WTC11 (cell line): Measurements from ENCODE around the gene SLC30A2.

Experiments used
- CTCF ChIP-seq: fragments of 200-600 bp; IDR thresholded peaks from 2 replicates; pipeline ENCODE4 v1.8.0; 2022; ENCODE audit warnings: antibody characterized with exemption
- ETV6 ChIP-seq: sonication (generic); formaldehyde crosslinking; IDR thresholded peaks from 2 replicates; pipeline ENCODE4 v1.8.1; 2022; ENCODE audit warnings: mild to moderate bottlenecking, missing genetic modification reagents
- TEAD4 ChIP-seq: sonication (generic); formaldehyde crosslinking; IDR thresholded peaks from 2 replicates; pipeline ENCODE4 v1.8.0; 2022; ENCODE audit warnings: mild to moderate bottlenecking, missing genetic modification reagents
- USF2 ChIP-seq: sonication (generic); formaldehyde crosslinking; IDR thresholded peaks from 2 replicates; pipeline ENCODE4 v1.8.1; 2023; ENCODE audit warnings: mild to moderate bottlenecking, missing genetic modification reagents, moderate library complexity
- ZNF121 ChIP-seq: sonication (generic); formaldehyde crosslinking; IDR thresholded peaks from 2 replicates; pipeline ENCODE4 v1.8.0; 2023; ENCODE audit warnings: missing genetic modification reagents
- ZNF263 ChIP-seq: sonication (generic); formaldehyde crosslinking; IDR thresholded peaks from 2 replicates; pipeline ENCODE4 v1.8.1; 2022; ENCODE audit warnings: low read depth, mild to moderate bottlenecking, moderate library complexity, missing genetic modification reagents

- no peak for TF ChIP-seq CTCF
- no peak for TF ChIP-seq TEAD4
- no peak for TF ChIP-seq USF2 (CRISPR knock-in tag)
- no peak for TF ChIP-seq ETV6 (CRISPR knock-in tag)
- no peak for TF ChIP-seq ZNF121 (CRISPR knock-in tag)
- no peak for TF ChIP-seq ZNF263 (CRISPR knock-in tag)
Measured at GRCh38 chr1:26044414-26044813, 1.5 kb downstream of the SLC30A2 start.
